ENCODE results near the gene FAM98C.
"Not testable (repeated sequence)": the region's sequence is repeated elsewhere in the genome, so short reads cannot be mapped to it uniquely, and the experiment has no call there.

Gene FAM98C

DNA sequence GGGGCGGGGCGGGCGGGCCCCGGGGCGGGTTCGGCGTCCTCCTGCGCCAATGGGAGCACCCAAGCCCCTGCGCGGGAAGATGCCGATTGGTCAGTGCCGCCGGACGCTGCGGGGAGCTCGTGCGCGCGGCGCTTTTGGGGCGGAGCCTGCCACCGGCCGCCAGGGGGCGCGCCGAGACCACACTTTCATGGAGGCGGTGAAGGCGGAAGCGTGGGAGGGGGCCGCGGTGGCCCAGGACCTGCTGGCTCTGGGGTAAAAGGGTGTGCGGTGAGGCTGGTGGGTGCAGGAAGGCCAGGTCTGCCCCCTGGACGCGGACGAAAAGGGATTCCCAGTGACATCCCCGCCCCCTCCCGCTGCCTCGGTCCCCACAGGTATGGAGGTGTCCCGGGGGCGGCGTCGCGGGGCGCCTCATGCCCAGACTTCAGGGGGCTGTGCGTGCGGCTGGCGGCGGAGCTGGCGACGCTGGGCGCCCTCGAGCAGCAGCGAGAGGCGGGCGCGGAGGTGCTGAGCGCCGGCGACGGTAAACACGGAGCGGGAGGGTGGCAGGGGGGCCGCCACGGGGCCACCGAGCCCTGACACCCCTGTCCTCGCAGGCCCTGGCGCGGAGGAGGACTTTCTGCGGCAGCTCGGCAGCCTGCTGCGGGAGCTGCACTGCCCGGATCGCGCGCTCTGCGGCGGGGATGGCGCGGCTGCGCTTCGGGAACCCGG is at the start of gene FAM98C:
Gene FAM98C, plus strand, starts transcription at position 127 of the 708 bp plus-strand sequence. Its CDS starts 61 bp downstream, at position 188.
- peak; percentile 94 to 96 for DNase-seq (ENCODE audit: low read depth in 2 of 2)

DNA sequence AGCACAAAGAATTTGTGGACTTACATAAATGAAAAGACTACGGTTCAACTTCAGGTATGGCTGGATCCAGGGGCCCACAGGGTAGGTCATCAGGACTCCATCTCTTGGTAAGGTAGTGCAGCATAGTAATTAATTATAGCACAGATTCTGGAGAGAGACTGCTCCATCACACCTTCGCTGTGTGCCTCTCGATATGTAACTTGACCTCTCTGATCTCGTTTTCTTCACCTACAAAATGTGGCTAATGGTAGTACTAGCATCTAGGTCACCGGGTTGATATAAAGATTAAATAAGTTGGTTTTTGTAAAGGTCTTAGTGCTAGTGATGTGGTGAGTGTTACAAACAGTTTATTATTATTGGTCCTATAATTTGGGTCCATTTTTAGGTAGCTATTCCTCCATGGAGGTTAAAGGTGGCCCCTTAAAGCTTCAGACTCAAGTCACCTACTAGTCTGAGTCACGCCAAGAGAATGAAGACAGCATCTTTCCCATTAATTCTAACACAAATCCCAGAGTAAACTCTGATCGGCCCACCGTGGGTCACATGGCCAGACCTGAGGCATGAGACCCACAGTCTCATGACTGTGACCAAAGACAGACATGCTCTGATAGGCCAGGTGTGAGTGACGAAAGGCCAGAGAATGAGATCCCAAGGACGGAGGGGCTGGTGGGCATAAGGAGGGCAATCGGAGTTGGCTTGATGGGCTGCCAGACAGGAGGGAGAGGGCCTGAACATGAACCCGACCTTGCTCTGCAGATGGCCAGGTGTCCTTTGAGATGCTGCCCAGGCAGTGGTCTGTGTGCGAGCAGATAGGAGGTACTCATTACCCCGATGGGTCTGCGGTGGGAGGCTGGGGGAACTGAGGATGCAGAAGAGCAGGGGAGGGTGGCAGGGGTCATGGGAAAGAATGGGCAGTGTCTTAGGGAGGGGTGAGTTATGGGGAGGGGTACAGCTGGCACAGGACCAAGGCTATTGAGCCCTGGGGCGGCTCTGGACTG is 46.9 kb upstream of the FAM98C start:
- no peak for DNase-seq (ENCODE audit: low read depth in 2 of 2)

DNA sequence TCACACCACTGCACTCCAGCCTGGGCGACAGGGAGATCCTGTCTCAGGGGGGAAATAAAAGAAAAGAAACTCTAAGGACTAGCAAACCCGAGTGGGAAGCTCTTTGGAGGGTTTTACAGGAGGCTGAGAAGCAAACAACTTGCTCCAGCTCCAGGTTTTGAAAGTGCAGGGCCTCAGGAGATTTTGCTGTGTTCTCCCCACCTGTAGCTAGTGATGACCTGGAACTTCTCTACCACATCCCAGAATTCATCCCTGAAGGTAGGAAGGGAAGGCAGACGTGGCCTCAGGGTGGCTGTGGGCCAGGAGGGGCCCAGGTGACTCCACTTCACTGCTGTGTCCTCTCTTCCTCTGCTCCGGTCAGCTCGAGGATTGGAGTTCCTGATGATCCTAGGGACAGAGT is 44.8 kb upstream of the FAM98C start:
- DNase-seq (ENCODE audit: low read depth in 2 of 2), result no peak

DNA sequence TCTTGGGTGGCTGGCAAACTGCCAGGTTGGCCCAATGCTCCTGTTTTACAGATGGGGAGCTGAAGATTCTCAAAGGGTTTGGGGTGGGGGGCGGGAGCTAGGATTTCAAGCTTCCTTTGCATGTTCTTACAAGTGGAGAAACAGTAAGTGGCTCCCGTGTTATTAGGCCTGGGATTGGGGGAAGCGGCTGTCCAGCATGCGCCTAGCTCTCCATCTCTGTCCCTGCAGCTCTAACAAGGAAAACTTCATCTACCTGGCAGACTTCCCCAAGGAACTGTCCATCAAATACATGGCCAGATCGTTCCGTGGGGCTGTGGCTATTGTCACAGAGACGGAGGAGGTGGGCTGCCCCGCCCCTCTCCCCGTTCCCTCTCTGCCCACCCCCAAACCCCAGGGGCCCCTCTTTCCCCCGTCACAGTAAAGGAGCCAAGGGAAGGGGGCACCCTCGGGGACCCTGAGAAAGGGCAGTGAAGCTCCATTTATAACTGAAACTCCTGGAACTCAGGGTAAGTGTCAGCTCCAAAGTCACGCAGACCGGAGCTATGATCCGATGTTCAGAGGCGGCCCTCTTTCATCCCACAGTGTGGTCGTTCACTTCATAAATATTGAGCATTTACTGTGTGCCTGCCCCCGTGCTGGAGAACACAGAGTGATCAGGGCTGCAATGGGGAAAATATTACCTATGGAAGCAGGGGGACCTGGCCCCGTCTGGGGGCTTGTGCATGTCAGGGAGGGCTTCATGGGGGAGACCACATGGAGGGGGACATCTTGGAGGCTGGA is 43.5 kb upstream of the FAM98C start:
- DNase-seq (ENCODE audit: low read depth in 2 of 2), result no peak

DNA sequence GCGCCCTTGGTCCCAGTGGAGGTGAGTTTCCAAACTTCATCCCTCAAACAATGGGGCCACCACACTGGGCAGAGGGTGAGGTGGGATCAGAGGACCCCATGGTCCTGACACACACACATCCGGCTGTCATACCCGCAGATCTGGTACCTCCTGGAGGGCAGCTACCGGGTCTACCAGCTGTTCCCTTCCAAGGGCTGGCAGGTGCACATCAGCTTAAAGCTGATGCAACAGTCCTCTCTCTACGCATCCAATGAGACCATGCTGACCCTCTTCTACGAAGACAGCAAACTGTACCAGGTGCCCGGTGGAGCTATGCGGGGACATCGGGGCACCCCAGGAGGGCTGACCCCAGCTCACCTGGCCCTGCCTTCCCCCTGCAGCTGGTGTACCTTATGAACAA is 42.5 kb upstream of the FAM98C start:
- no peak for DNase-seq (ENCODE audit: low read depth in 2 of 2)

DNA sequence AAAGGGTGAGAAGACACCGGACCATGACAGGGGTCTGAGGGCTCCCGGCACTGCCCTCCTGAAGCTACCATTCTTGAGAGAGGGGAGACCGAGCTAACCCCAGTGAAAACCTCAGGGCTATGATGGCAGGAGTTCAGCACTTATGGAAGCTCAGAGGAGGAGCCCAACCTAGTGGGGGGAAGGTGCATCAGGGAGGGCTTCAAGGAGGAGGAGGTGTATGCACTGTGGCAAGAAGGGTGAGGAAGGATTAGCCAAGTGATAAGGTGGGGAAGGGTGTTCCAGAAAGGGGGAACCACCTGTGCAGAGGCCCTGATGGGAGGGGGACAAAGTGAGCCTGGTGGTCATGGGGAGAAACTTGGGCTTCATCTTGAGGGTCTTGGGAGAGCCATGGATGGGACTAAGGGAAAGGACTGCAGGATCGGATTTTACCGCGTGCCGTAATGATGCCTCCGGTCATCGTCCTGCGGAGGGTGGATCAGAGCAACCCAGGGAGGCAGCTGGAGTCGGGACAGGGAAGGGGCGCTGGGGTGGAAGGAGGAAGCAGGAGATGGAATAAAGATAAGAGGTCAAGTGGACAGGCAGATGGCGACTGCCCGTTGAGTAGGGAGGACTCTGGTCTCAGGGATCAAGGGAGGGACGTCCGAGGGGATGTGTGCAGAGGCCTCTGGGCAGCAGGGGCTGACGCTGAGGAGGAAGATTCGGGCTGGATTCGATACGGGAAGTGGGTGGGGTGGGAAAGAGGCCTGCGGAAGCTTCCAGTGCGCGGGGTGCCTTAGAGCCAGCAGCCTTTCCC is 41.9 kb upstream of the FAM98C start:
- no peak for DNase-seq (ENCODE audit: low read depth in 2 of 2)

DNA sequence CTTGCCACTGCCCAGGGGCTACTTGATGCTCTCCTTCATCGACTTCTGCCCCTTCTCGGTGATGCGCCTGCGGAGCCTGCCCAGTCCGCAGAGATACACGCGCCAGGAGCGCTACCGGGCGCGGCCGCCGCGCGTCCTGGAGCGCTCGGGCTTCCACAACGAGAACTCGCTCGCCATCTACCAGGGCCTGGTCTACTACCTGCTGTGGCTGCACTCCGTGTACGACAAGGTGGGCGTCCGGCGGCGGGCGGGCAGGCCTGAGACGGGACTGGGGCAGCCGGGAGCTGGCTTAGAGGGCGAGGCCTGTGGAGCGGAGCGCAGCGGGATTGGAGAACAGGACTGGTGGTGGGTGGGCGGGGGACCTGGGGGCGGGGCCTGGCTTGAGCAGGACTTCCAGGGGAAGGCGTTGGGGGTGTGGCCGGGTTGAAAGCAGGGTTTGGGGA is 41.2 kb upstream of the FAM98C start:
- DNase-seq (ENCODE audit: low read depth in 2 of 2), result peak; percentile 49 to 73

DNA sequence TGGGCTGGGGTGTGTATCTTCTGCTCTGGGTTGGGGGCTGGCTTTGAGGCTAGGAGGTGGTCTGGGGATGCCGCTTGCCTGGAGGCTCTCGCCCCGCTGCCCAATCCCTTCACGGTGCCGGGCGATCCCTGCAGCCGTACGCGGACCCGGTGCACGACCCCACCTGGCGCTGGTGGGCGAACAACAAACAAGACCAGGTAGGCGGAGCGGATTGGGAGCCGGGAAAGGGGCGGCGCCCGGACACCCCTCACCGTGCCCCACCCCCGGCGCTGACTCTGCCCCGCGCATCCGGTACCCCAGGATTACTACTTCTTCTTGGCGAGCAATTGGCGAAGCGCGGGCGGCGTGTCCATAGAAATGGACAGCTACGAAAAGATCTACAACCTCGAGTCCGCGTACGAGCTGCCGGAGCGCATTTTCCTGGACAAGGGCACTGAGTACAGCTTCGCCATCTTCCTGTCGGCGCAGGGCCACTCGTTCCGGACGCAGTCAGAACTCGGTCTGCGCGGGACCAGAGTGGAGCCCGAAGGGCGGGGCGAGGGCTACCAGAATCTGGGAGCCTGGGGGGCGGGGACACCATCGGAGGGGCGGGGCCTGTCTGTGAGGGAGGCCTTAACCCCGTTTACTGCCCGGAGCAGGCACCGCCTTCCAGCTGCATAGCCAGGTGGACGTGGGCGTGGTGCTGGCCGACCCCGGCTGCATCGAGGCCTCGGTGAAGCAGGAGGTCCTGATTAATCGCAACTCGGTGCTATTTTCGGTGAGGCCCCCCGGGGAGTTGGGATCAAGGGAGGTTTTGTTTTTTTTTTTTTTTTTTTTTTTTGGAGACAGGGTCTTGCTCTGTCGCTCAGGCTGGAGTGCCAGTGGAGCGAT is 40.6 kb upstream of the FAM98C start:
- peak; percentile 70 to 91 for DNase-seq (ENCODE audit: low read depth in 2 of 2)

DNA sequence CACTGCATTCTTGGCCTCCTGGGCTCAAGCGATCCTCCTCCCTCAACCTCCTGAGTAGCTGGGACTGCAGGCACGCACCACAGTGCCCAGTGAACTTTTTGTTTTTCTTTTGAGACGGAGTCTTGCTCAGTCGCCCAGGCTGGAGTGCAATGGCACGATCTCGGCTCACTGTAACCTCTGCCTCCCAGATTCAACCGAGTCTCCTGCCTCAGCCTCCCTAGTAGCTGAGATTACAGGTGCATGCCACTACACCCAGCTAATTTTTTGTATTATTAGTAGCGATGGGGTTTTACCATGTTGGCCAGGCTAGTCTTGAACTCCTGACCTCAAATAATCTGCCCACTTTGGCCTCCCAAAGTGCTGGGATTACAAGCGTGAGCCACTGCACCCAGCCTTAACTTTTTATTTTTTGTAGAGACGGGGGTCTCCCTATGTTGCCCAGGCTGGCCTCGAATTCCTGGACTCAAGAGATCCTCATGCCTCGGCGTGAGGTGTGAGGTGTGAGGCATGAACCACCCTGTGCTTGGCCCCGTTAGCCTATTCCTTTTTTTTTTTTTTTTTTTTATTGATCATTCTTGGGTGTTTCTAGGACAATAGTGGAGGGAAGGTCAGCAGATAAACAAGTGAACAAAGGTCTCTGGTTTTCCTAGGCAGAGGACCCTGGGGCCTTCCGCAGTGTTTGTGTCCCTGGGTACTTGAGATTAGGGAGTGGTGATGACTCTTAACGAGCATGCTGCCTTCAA is 39.8 kb upstream of the FAM98C start:
- not testable (repeated sequence) for DNase-seq (ENCODE audit: low read depth in 2 of 2)

DNA sequence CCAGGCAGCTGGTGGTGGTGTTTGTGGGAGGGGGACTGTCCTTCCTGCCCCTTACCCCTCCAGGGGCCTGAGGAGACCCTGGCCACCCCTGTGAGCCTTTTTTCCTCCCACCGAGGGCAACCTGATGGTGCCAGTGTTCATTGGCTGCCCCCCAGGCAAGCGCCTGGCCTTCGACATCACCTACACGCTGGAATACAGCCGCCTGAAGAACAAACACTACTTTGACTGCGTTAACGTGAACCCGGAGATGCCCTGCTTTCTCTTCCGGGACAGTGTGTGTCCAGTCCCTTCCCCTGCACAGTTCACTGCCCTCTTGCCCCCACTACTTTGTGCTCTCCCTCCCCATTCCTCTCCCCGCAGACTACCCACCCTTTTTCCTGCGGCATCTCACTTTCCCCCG is 35.9 kb upstream of the FAM98C start:
- no peak for DNase-seq (ENCODE audit: low read depth in 2 of 2)

DNA sequence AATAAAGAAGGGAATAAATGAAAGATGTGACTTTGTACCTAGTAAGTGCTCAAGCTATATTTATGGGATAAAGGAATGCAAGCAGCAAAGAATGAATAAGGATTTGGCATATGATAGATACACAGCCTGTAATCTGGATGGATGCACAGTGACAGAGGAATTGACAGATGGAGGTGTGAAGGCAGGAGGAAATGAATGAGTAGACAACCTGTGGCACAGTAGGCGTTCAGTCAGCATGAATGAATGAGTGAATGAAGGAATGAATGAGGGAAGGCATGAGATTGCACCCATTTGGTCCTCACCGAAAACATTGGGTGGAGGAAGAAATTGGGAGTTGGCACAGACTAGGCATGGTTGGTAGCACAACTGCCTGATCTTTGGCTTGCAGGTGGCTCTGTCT is 33.3 kb upstream of the FAM98C start:
- DNase-seq (ENCODE audit: low read depth in 2 of 2), result no peak

DNA sequence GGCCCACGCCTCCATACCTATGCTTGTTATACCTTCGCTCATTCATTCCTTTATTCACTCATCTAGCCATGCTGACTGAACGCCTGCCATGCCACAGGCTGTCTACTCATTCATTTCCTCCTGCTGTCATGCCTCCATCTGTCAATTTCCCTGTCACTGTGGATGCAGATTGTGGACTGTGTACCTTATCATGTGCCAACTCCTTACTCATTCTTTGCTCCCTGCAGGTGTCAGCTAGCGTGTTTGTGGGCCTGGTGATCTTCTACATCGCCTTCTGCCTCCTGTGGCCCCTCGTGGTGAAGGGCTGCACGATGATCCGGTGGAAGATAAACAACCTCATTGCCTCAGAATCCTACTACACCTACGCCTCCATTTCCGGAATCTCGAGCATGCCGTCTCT is 32.6 kb upstream of the FAM98C start:
- no peak for DNase-seq (ENCODE audit: low read depth in 2 of 2)

DNA sequence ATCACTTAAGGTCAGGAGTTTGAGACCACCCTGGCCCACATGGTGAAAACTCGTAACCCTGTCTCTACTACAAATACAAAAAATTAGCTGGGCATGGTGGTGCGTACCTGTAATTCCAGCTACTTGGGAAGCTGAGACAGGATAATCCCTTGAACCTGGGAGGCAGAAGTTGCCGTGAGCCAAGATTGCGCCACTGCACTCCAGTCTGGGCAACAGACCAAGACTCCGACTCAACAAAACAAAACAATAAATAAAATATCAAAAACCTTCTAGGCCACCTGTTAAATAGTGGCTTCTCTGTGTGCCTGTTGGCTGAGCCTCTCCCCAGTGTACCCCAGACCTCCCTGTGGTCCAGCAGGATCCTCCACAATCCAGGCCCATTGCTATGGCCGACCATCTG is 31.8 kb upstream of the FAM98C start:
- no peak for DNase-seq (ENCODE audit: low read depth in 2 of 2)

DNA sequence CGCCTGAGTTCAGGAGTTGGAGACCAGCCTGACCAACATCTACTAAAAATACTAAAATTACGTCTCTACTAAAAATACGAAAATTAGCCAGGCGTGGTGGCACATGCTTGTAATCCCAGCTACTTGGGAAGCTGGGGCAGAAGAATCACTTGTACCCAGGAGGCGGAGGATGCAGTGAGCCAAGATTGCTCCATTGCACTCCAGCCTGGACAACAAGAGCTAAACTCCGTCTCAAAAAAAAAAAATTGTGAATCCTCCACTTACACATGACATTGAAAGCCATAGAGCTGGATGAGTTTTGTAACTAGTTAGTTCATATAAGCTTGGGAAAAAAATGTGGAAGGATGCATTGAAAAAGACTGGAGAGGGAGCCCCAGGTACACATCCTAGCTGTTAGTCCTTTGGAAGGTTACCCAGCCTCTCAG is 29.0 kb upstream of the FAM98C start:
- no peak for DNase-seq (ENCODE audit: low read depth in 2 of 2)

DNA sequence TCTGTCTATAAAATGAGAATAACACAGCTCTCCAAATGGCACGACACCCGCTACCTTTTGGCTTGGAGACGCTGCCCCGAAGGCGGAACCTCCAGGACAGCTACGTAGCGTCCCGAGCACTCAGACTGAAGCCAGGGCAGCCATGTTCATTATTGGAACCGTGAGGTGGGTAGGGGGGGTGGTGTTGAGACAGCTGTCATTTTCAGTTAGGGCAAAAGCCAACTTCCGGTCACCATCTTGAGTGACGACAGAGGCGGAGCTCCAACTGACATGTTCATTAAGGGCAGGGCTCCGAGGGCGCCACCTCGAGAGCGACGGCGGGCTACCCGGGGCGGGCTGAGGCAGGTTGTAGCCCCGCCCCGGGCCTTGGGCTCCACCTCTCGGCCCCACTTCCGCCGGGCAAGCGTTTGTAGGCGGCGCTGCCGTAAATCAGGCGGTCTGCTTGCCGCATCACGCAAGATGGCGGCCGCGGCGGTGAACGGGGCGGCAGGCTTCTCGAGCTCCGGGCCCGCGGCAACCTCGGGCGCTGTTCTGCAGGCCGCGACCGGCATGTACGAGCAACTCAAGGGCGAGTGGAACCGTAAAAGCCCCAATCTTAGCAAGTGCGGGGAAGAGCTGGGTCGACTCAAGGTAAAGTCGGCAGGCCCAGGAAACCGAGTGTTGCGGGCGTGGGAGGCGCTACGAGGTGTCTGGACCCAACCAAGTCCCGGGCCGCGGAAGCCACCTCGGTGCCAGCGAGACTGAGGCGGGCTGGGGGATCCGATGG is 28.4 kb upstream of the FAM98C start, which contains the start of gene PSMD8:
Gene PSMD8, plus strand, starts transcription at position 240 of the 766 bp plus-strand sequence. Its CDS starts 31 bp downstream, at position 271.
- peak; percentile 94 to 95 for DNase-seq (ENCODE audit: low read depth in 2 of 2)

DNA sequence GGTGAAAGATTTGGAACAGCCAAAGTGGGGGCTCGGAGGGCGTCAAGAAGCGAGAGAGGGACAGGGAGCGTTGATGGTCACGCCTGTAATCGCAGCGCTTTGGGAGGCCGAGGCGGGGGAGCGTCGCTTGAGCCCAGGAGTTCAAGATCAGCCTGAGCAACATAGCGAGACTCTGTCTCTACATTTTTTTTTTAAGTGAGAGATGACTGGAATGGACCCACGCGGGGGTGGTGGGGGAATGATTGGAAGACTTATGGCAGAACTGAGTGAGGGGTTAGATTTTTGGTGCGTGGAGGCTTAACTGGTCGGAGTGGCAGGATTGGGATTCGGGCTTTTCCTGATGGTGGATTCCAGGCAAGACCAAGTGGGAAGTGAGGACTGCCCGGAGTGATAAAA is 27.8 kb upstream of the FAM98C start:
- DNase-seq (ENCODE audit: low read depth in 2 of 2), result no peak

DNA sequence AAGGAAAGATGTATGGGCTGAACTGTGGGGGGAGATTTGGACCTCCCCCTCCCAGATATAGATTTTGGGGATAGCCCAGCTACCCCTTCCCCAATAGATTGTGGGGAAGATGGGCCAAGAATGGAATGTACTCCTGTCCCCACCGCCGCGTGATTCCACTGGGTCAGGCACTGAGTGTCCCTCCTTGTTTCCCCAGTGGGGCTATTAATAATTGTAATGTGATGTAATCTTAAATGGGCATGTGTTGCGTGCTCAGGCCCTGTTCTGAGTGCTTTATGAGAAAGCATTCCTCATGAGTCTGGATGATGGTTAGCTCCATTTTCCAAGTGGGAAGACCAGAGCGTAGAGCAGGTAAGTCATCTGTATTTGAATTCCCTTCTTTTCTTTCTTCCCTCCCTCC is 27.1 kb upstream of the FAM98C start:
- DNase-seq (ENCODE audit: low read depth in 2 of 2), result no peak

DNA sequence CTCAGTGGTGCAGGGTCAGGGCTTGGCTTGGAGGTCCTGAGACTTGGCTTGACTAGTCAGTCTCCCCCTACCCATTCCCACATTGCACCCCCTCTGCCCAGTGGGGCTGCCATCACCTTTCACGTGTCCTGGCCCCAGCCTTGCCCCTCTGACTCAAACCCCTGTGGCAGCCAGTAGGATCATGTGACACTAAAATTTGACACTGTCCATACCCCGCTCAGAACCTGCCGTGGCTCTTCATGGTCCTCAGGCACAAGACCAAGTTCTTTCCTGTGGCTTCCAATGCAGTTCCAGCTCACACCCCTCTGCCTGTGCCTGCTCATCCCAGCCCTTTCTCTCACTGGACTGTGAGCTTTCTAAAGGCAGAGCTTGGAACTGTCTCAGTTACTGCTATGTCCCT is 26.3 kb upstream of the FAM98C start:
- DNase-seq (ENCODE audit: low read depth in 2 of 2), result no peak

DNA sequence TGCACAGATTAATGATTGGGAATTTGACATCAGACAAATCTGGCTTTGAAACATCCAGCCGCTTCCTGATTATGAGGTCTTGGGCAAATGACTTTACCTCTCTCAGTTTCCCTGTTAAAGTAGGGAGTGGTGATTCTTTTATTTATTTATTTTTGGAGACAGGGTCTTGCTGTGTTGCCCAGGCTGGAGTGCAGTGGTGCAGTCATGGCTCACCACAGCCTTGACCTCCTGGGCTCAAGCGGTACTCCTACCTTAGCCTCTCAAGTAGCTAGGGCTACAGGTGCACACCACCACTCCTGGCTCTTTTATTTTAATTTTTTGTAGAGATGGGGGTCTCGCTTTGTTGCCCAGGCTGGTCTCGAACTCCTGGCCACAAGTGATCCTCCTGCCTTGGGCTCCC is 25.8 kb upstream of the FAM98C start:
- DNase-seq (ENCODE audit: low read depth in 2 of 2), result no peak

All from activated CD4-positive, alpha-beta T cell treated with anti-CD3 and anti-CD28 coated beads for 24 hours (primary cell).